ENCODE data around the gene SOX6. TPM values are rescaled to one million over a fixed set of nuclear protein-coding genes. Genes with fewer than 3 reads are reported as not detected.

The SOX6 gene
- total and polyA plus RNA-seq, 2 of the 13 experiments (the other 11 are each of a cell fraction or from before 2014, with no cell fraction given) = 2.6 to 11.2 TPM

DNA sequence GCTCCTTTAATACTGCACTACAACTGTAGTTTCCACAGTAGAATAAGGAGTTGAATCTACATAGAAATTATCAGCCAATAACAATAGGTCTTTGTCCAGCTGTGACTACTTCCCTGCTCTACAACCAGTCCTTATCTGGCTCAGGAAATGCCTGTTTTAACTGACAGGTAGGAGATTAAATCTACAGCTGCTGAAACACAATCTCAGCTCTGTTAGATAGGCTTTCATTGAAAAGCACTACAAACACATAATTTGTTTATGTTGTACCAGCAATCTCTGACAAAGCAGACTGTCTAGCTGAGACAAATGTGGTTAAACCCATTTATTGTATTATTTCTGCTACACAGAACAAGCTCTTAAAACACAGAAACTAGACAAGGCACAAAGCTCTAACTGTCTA is 230.0 kb downstream of the SOX6 start (continued):
- TF ChIP-seq CSRNP1 (CRISPR knock-in tag; IDR thresholded peaks at IDR 0.05) = no peak
- peak; percentile 58; the same call in 1 of the 2 replicates for TF ChIP-seq HMG20A (CRISPR knock-in tag; IDR thresholded peaks at IDR 0.05; ENCODE audit: borderline replicate concordance)
- peak; percentile 68; the same call in 1 of the 2 replicates for TF ChIP-seq HMG20B (CRISPR knock-in tag; conservative IDR thresholded peaks at IDR 0.05)
- TF ChIP-seq KDM5A (IDR thresholded peaks at IDR 0.05; ENCODE audit: borderline replicate concordance, low read length) = no peak
- TF ChIP-seq ATRX (CRISPR knock-in tag; IDR thresholded peaks at IDR 0.05; ENCODE audit: borderline replicate concordance) = no peak
- peak; percentile 91 for TF ChIP-seq GFI1 (CRISPR knock-in tag; IDR thresholded peaks at IDR 0.05; ENCODE audit: borderline replicate concordance)
- TF ChIP-seq SOX5 (CRISPR knock-in tag; IDR thresholded peaks at IDR 0.05; ENCODE audit: borderline replicate concordance) = peak; percentile 85; the same call in 1 of the 2 replicates
- no peak for TF ChIP-seq MLLT10 (CRISPR knock-in tag; IDR thresholded peaks at IDR 0.05)
- peak; percentile 58; the same call in 1 of the 2 replicates for TF ChIP-seq ISL2 (CRISPR knock-in tag; IDR thresholded peaks at IDR 0.05)
- 0 out of 2 replicates have a peak, but pooled peaks have one; percentile 14 for TF ChIP-seq SOX13 (IDR thresholded peaks at IDR 0.05)
- peak in 1 of 2 experiments; percentile 89; a peak in 2 of 4 replicates for TF ChIP-seq SOX13 (CRISPR knock-in tag; conservative IDR thresholded peaks at IDR 0.05 in 1 of 2, IDR thresholded peaks at IDR 0.05 in 1 of 2)
- TF ChIP-seq, protein P1, sequence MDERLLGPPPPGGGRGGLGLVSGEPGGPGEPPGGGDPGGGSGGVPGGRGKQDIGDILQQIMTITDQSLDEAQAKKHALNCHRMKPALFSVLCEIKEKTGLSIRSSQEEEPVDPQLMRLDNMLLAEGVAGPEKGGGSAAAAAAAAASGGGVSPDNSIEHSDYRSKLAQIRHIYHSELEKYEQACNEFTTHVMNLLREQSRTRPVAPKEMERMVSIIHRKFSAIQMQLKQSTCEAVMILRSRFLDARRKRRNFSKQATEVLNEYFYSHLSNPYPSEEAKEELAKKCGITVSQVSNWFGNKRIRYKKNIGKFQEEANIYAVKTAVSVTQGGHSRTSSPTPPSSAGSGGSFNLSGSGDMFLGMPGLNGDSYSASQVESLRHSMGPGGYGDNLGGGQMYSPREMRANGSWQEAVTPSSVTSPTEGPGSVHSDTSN (CRISPR knock-in tag; IDR thresholded peaks at IDR 0.05) = 0 out of 2 replicates have a peak, but pooled peaks have one; percentile 35
- no peak for TF ChIP-seq SOX6 (IDR thresholded peaks at IDR 0.05)
- TF ChIP-seq SOX6 (CRISPR knock-in tag; IDR thresholded peaks at IDR 0.05) = peak; percentile 84
- peak; percentile 40; the same call in 1 of the 2 replicates for TF ChIP-seq POGZ (CRISPR knock-in tag; IDR thresholded peaks at IDR 0.05)
- no peak for TF ChIP-seq ZNF44 (CRISPR knock-in tag; IDR thresholded peaks at IDR 0.05)
- peak; percentile 58; the same call in 1 of the 2 replicates for TF ChIP-seq ETV5 (CRISPR knock-in tag; IDR thresholded peaks at IDR 0.05; ENCODE audit: borderline replicate concordance)
- TF ChIP-seq PAWR (CRISPR knock-in tag; IDR thresholded peaks at IDR 0.05; ENCODE audit: borderline replicate concordance) = no peak
- 0 out of 2 replicates have a peak, but pooled peaks have one; percentile 36 for TF ChIP-seq ZNF792 (CRISPR knock-in tag; IDR thresholded peaks at IDR 0.05)
- TF ChIP-seq FOXP4 (CRISPR knock-in tag; IDR thresholded peaks at IDR 0.05) = peak; percentile 80
- TF ChIP-seq CENPT (CRISPR knock-in tag; IDR thresholded peaks at IDR 0.05; ENCODE audit: low read depth) = no peak
- TF ChIP-seq KLF11 (CRISPR knock-in tag; IDR thresholded peaks at IDR 0.05) = no peak
- TF ChIP-seq PATZ1 (CRISPR knock-in tag; IDR thresholded peaks at IDR 0.05) = no peak
- TF ChIP-seq BORCS8-MEF2B (CRISPR knock-in tag; IDR thresholded peaks at IDR 0.05) = no peak
- TF ChIP-seq MED1 (CRISPR knock-in tag; IDR thresholded peaks at IDR 0.05) = 0 out of 2 replicates have a peak, but pooled peaks have one; percentile 30
- no peak for TF ChIP-seq SRSF9 (IDR thresholded peaks at IDR 0.05; ENCODE audit: borderline replicate concordance, insufficient read depth, low read depth, low read length, poor library complexity, severe bottlenecking)
